NCI-H345 treated with DMSO at 0.1 percent for 48 hours (cell line): ENCODE data around the gene SHISAL1.
A peak's percentile ranks its signal among the peaks of the same experiment; 100 is the strongest.

Experiments used
- DNase-seq: peaks from one replicate; lab custom pipeline; 2025; ENCODE audit not compliant: unreplicated experiment; lab: John Stamatoyannopoulos, UW

The SHISAL1 gene

DNA sequence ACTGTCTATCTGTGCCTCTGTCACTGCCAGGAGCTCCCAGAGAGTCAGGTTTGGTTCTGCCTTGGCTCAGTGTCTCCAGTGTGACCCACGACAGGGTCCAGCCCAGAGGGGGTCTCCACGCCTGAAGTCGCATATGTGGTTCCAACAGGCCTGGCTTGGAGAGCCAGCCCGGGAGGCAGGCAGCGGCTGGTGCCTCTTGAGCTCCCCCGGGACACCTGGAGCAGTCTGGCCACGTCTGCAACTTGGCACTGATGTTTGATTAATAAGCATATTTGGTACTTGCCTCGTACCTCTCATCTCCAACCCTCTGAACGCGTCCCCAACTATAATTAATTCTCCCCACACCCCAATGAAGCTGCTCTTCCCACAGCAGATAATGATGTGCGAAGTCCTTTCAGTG lies 31.7 kb upstream of the SHISAL1 start:
- DNase-seq, result no peak

DNA sequence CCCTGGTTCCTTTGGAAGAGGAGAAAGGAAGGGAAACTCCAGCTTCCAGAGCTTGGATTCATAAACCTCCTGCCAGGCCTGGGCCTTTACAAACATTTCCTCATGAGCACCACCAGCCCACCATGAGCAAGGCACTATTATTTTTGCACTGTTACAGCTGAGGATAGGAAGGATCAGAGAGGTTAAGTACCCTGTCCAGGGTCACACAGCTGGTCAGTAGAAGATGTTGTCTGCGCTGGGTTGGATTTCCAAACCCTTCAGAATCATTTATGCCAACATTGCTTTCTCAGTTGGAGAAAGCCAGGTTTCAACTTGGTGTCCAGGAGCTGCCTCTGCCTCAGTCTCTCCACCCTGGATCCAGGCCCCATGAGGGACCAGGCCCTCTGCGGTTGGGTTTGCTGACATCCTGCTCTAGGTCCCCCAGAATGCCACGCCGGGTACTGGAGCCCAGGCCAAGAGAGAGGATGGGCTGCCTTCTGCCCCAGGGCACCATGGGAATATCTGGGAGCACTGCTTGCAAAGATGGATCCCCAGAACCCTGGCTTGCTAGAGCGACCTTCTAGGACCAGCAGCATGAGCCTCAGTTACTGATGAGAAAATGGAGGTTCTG lies 29.7 kb upstream of the SHISAL1 start:
- DNase-seq, result no peak

DNA sequence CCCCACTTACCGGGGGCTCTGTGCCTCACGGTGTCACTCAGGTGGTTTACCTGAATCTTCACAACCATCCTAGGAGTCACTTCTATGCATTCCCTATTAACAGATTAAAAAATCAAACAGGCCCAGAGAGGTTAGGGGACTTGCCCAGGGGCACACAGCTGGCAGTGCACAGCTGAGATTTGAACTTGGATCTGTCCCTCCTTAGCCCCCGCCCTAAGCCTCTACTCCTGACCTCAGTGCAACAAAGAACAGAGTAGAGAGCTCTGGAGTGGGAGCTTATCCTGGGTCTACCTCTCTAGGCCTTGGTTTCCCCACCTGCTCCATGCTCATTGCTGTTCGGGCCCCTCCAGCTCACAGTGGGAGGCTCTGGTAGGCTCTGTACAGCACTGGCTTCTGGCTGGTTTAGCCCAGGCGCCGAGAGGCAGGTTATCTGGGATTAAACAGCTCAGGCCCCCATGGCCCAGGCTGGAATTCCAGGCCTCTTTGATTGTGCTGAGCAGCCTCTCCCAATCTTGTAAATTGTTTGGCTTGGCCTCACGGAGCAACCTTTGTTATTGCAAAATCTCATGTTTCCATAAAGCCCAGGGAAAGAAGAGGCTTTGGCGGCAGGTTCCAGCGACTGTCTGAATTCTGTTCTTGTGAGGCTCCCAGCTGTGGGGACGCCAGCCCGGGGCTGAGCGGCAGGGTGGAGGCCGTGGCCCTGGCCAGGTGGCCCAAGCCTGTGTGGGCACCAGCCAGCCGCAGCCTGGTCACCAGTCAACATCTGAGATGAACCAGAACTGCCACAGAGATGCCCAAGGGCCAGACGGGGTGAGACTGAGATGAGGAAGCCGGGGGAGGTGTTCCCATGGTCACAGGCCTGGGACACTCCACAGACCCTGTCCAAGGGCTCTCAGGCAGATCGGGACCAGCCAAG lies 28.9 kb upstream of the SHISAL1 start:
- DNase-seq, result no peak

DNA sequence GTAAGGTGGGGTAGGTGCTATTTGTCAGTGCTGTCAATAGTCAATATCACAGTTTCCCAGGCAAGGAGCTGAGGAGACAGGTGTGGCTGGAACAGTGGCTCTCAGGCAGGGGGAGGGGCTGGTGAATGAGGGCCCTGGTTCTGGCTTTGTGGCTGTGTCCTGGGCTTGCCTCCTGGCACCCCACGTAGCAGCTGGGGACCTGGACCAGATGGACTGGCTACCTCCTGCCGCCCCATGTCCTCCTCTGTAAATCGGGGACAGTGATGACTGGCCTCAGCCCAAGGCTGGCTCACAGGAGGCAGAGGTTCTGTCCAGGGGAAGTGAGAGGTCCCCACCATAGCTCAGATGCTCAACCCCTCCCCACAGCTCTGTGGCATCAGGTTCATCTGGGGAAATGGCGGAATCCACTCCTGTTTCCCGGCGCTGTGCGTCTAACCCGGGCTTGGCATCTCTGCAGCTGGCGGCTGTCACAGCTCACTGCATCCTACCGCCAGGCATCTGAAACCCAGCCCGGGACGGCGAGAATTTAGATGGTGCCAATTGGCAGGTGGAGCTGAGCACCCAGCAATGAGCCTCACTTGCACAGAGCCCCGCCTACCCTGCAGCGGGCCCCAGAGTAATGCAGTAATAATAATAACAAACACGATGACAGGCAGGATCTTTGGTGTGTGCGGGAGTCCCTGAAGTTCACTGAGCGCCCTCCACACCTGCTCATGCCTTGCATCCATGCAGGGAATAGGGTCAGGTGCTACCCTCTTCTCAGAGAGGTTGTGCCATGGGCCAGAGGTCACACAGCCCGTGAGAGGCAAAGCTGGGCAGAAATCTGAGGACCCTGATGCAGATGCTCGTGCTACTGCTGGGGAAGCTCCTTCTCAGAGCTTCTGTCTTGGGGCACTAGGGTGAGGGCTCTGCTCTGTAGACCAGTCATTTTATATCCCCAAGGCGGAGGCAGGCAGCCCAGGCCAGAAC lies 27.8 kb upstream of the SHISAL1 start:
- DNase-seq, result no peak

DNA sequence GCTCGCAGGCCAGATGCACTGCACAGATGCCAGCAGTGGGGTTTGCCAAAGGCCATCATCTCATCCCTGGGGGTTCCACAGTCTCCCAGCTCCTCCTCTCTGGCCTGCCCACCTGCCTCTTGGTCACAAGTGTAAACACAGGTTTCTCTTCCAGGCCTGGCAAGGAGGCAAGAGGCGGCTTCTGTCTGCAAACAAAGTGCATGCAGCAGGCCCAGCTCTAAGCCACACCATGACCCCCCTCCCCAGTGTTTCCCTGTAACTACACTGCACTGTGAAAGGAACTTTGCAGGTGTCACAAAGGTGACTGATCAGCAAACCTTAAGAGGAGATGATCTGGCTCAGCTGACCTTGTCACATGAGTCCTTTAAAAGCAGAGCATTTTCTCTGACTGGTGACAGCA lies 26.2 kb upstream of the SHISAL1 start:
- DNase-seq, result no peak

DNA sequence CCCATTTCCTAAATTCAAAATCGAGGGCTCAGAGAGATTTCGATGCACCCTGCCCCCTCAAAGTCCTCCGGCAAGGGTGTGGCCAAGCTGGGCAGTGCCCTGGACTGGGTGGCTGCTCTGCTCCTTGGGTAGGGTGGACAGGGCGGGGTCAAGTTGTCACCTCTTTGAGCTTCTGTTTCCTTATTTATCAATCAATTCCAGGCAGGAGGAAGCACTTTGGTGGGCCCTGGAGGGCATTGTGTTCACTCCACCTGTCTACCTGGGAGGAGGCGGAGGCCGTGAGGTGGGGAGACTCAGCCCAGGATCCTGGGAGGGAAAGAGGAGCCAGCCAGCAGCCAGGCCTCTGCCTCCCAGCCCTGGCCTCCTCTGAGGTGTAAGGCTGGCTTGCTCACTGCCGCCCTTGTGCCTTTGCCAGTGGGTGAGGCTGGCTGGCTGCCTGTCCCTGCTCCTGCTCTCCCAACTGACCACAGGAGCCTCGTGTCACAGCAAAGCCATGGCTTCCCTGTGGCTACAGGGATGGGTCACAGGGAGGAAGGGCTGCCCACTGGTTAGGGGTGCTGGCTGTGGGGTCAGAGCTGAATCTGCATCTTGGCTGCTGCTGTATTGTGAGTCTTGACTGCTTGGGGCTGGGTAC lies 25.5 kb upstream of the SHISAL1 start:
- DNase-seq, result no peak

DNA sequence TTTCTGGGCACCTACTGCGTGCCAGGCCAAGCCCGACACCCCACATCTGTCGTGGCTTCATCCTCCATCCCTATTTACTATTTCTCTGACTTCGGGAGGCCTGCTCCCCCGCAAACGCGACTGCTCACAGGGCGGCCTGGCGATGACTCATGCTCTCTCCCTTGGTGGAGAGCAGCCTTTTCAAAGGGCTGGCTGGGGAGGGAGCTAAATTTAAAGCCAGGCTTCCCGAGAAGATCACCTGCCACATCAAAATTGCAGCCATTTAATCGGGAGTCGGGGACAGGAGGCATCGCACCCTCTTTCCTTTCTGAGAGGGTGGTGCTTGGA lies 24.9 kb upstream of the SHISAL1 start:
- DNase-seq, result peak; percentile 54

DNA sequence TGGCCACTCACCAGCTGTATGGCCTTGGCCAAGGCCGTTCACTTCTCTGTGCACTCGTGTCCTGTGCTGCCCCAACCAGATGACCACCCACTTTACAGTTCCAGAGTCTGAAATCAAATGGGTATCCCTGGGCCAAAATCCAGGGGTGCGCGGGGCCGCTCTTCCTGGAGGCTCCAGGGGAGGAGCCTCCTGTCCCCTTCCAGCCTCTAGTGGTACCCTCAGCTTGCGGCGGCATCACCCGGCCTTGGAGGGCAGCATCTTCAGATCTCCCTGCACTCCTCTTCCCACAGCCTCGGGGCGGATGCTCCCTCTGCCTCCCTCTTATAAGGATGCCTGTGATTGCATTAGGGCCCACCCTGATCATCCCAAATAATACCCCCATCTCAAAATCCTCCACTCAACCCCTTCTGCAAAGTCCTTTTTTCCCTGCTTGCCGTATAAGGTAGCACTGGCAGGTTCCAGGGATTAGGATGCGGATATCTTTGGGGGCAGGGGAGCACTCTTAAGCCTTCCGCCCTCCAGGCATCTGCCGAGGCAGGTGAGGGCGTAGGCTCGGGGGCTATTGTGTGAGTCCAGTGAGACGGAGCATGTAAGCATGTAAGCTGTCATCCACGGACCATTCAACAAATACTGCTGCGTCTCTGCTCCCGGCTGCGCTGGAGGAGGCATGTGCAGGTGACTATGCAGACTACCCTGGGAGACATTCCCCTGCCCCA lies 24.4 kb upstream of the SHISAL1 start:
- peak; percentile 55 for DNase-seq

DNA sequence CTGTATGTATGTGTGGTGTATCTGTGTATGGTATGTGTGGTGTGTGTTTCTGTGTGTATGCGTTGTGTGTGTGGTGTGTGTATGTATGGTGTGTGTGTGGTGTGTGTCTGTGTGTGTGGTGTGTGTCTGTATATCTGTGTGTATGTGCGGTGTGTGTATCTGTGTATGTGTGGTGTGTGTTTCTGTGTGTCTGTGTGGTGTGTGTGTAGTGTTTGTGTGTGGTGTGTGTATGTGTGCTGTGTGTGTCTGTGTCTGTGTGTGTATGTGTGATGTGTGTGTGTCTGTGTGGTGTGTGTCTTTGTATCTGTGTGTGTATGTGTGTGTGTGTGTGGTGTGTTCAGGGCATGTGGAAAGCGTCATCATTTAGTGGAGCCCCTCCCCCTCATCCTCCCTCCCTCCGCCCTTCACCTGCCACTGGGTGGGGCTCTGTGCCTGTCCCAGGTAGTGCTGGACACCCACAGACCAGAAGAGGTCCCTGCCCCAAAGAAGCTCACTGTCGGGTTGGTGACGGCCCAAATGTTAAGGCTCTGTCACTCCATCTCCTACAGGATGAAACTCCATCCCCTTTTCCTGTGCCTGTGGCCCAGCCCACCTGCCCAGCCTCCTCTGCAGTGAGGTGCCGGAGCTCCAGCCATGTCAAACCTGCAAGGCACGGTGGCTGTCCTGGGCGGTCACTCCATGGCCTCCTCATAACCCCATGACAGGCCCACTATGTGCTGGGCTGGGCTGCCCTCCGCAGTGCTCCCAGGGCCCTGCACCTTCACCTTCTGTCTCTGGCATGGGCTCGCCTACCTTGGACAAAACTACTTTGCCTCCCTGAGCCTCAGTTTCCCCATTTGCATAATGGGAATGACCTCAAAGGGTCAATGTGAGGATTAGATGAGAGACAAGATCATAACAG lies 23.4 kb upstream of the SHISAL1 start:
- no peak for DNase-seq

DNA sequence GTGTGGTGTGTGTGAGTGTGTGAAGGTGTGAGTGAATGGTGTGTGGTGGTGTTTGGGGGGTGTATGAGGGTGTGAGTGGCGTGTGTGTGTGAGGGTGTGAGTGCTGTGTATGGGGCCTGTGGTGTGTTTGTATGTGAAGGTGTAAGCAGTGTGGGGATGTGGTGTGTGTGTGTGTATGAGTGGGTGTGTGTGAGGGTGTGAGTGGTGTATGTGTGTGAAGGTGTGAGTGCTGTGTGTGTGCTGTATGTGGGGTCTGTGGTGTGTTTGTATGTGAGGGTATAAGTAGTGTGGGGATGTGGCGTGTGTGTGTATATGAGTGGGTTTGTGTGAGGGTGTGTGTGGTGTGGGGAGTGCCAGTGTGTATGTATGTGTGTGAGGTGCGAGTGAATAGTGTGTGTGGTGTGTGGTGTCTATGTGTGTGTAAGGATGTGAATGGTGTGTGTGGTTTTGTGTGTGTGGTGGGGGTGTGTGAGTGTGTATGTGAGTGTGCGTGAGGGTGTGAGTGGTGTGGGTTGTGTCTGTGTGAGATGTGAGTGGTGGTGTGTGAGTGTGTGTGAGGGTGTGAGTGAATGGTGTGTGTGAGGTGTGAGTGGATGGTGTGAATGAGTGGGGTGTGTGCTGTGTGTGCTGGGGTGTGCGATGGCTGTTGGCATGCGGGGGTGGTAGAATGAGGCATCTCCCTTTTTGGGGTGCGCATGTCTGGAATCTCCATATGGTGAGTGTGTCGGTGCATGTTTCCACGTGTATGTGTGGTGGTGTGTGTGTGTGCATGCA lies 22.5 kb upstream of the SHISAL1 start:
- no peak for DNase-seq

DNA sequence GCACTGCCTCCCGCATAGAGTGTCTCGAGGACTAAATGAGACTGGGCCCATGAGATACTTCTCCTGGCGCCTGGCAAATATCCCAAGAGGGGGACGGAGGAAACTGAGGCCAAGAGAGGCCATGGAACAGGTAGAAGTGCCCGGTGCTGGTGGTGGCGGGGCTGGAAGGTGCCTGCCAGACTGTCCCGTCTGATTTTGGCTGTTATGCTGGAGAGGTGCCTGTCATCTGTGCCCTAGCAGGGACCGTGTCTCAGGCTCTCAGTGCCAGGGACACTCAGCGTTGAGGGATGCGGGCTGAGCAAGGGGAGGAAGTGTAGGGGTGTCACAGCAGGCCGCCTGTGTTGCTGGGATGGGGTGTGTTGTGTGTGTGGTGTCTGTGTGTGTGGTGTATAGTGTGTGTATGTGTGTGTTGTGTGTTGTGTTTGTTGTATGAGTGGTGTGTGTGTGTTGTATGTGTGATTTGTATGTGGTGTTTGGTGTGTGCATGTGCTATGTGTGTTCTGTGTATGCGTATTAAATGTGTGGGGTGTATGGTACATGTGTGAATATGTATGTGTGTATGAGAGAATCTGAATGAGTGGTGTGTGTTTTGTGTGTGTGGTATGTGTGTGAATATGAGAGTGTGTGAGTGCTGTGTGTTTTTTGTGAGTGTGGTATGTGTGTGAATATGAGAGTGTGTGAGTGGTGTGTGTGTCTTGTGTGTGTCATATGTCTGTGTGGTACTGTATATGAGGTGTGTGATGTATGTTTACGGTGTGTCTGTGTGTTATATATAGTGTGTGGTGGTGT lies 21.3 kb upstream of the SHISAL1 start:
- no peak for DNase-seq

DNA sequence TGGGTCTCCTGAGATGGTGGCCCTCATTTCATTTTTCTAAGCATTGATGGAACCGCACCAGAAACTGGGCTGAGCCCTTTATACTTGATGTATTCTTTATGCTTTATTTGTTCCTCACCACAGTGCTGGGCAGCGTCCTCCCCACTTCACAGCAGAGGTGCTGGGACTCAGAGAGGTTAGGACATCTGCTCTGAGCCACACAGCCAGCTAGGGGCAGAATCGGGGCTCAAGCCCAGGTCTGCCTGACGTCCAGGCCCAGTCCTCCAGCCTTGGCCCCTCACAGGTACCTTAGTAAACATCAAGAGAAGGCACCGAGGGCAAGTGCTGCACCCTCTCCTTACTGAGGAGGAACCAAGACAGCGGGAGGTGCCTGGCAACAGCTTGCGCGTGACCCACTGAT lies 20.2 kb upstream of the SHISAL1 start:
- DNase-seq, result no peak

DNA sequence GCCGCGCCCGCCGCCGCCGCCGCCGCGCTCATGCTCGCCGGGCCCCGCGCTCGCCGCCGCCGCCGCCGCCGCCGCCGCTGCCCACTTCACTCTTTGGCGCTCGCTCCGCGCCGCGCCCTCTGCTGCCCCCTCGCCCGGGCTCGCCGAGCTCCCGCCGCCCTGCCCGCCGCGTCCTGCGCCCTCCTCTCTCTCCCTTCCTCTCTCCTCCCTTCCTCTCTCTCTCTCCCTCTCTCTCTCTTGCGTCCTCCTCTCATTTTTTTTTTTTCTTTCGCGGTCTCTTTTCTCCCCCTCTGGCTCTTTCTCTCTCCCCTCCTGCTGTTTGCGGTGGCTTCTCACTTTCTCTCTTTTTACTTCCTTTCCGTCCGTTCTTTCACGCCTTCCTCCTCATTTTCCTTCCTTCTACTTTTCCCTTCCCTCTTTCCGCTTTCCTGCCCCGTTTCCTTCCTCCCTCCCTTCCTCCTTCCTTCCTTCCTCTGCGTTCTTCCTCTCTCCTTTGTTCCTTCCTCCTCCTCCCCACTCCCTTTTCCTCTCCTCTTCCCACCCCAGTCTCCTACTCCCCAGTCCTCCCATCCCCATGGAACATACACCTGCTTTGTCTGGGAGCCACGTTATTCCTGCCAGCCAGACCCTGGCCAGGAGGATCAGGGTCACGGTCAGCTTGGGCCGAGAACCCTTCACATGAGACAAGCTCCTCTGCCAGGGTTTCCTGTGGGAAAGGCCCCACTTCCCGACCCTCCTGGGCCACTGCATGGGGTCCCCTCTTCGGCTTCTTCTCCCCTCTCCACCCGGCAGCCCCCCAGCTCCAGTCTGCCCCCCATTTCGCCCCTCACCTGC lies 19.3 kb upstream of the SHISAL1 start:
- DNase-seq, result no peak

DNA sequence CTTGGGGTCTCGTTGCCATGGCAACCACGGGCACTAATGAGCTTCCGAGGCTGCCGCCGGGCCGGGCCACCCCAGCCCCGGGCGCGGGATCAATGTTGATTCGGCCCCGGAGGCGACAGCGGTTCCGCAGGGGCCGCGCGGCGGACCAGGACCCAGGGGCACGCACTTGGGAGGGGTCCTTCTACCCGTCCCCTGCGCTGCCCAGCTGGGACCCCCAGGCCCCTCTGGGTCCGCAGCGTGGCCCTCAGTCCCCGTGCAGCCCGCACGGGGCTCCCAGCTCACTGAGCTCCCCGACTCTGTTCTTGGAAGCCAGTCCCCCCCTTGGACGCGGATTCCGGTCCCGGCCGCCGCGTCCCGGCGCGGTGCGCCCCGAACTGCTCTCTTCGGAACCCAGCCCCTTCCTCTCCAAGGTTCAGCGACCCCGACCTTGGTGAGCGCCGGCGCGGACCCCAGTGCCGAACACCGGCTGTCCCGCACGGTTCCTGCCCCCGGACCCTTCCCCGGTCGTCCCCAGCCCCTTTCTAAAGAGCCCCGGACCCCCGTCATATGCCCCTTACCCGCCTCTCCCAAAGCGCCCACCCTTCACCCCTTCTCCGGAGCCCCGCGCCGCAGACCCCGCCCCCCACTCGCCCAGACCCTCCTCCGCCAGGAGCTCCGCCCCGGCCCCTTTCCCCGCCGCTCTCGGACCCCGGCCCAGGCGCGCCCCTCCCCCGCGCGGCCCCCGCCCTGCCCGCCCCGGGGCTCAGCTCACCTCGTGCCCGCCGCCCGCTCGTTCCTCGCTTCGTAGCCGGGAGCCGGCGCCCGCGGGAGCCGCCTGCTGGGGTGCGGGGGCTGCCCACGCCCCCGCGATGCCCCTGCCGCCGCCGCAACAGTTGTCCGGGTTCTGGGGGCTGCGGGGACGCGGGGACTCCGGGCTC lies 18.3 kb upstream of the SHISAL1 start:
- no peak for DNase-seq

DNA sequence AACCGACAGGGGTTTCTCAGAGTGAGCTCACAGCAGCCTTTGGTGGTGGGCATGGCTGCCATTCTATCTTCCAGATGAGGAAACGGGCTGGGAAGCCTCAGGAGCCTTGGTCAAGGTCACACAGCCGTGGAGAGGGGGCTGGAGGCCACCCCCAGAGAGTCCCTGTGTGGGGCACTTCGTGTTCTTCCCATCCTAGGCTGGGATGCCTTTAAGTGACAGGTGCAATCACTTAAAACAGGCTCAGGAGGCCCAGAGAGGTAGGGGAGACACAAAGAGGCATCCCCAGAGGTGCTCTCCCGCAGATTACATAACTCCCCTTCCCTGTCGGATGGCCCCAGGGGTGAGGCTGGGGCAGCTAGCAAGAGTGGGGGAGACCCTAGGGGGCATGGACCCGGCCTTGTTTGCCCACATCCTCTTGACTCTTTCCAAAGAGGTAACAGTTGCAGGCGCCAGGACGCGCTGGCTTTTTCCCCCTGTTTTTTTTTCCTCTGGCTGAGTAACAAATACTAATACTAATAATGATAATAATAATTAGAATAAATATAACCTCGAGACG lies 17.5 kb upstream of the SHISAL1 start:
- DNase-seq, result no peak
